Cardiac muscle cell (in vitro differentiated cells and primary cell): ENCODE data around the gene UQCRFS1. TPM values are rescaled to one million over a fixed set of nuclear protein-coding genes. Genes with fewer than 3 reads are reported as not detected.
A peak's percentile ranks its signal among the peaks of the same experiment; 100 is the strongest.

ENCODE experiments used
- DNase-seq, 2 donors: peaks; one replicate each; pipeline versions ENCODE4 v3.0.0 to v3.0.0-alpha.2; 2010 to 2017; ENCODE audit warnings: low read depth in 1 of 2, low spot score in 1 of 2
- H3K27ac ChIP-seq: fragments of 200-600 bp; sonication (generic); 2 replicates; pipeline ENCODE4 v1.5.1; 2016
- H3K27me3 ChIP-seq: fragments of 200-600 bp; sonication (generic); 2 replicates; pipeline ENCODE4 v1.6.0; 2016; ENCODE audit warnings: control low read depth
- H3K36me3 ChIP-seq: fragments of 200-600 bp; sonication (generic); 2 replicates; pipeline ENCODE4 v1.5.1; 2016; ENCODE audit warnings: control low read depth
- H3K4me1 ChIP-seq: fragments of 200-600 bp; sonication (generic); 2 replicates; pipeline ENCODE4 v1.8.1; 2017; ENCODE audit warnings: low read depth, mild to moderate bottlenecking, mixed run types
- H3K4me3 ChIP-seq: fragments of 200-600 bp; sonication (generic); 2 replicates; pipeline ENCODE4 v1.5.1; 2016; ENCODE audit warnings: mild to moderate bottlenecking
- H3K9me3 ChIP-seq: fragments of 200-600 bp; sonication (generic); 2 replicates; pipeline ENCODE4 v1.5.1; 2017; ENCODE audit warnings: low read depth, mild to moderate bottlenecking, control low read depth
- CTCF ChIP-seq: IDR thresholded peaks from 2 replicates; pipeline ENCODE4 v1.5.1; 2012; ENCODE audit warnings: low read depth, mild to moderate bottlenecking, low read length
- polyA plus RNA-seq: library from polyadenylated mRNA; unstranded; fragments of >200 nt; fragmentation: Nextera tagmentation; extraction: Ambion mirVana; gene quantifications from 2 replicates; pipeline ENCODE4 v1.2.1, GENCODE V29; 2016
- total RNA-seq: library from RNA; depleted of rRNA; stranded (reverse); fragments of >200 nt; gene quantifications from 2 replicates; pipeline ENCODE4 v1.2.3, GENCODE V29; 2016

Gene UQCRFS1
- total and polyA plus RNA-seq, 2 experiments from 2014 or later = 59.8 to 140 TPM

DNA sequence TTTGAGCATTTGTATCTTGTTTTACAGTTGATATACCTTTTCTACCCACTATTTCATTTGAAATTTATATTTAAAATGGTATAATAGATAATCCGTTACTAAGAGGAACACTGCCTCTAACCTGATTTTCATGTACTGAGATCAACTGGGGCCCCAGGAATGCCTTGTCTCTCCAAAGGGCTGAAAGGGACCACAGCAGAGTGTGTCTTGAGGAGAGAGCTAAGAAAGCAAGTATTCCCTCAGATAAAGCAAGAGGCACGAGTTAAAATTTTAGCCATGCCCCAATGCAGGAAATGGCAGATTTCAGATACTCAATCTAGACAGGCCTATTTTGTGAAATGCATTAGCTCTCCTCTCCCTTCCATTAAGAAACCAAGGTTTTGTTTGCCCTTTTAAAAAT is 10.7 kb downstream of the UQCRFS1 start:
- no peaks in the 10 kb centered on the region for H3K9me3 ChIP-seq
- H3K27ac ChIP-seq = peak overlapping the region; percentile 39
- H3K27me3 ChIP-seq = no peaks in the 10 kb centered on the region
- no peak overlapping the region for H3K4me3 ChIP-seq
- H3K36me3 ChIP-seq = peaks cover 5% of the 10 kb centered on the region
- no peak for TF ChIP-seq CTCF
- no peak for DNase-seq
- no peaks in the 10 kb centered on the region for H3K4me1 ChIP-seq

DNA sequence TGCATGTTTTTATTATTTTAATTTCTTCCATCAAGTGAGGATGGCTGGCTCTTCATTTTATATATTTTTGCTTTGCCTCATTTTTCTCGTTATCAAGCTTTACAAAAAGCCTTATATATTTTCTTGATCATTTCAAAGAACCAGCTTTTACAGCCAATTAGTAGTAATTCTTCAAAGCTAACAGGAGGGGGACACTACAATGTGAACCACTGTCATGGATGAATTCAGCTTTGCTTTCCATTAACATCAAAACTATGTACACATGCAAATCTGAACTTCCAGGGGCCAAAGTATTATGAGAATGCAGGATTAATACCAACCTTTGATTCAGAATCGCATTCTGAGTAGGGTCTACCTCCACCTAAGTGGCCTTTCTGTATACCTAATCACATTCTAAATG is 11.1 kb downstream of the UQCRFS1 start:
- H3K4me3 ChIP-seq = no peak overlapping the region
- no peak for DNase-seq
- H3K36me3 ChIP-seq = peaks cover 2% of the 10 kb centered on the region
- H3K9me3 ChIP-seq = no peaks in the 10 kb centered on the region
- H3K27ac ChIP-seq = no peak overlapping the region
- no peaks in the 10 kb centered on the region for H3K4me1 ChIP-seq
- TF ChIP-seq CTCF = no peak
- no peaks in the 10 kb centered on the region for H3K27me3 ChIP-seq

- TF ChIP-seq CTCF = no peak
- DNase-seq = no peak
- no peak overlapping the region for H3K27ac ChIP-seq
- H3K4me1 ChIP-seq = no peaks in the 10 kb centered on the region
- no peak overlapping the region for H3K4me3 ChIP-seq
- H3K27me3 ChIP-seq = no peaks in the 10 kb centered on the region
- no peaks in the 10 kb centered on the region for H3K36me3 ChIP-seq
- no peaks in the 10 kb centered on the region for H3K9me3 ChIP-seq
Observed at GRCh38 chr19:29194658-29195057, 18.3 kb downstream of the UQCRFS1 start.

- H3K4me1 ChIP-seq = no peaks in the 10 kb centered on the region
- no peak for DNase-seq
- TF ChIP-seq CTCF = no peak
Observed at GRCh38 chr19:29193155-29193554, 19.8 kb downstream of the UQCRFS1 start.

DNA sequence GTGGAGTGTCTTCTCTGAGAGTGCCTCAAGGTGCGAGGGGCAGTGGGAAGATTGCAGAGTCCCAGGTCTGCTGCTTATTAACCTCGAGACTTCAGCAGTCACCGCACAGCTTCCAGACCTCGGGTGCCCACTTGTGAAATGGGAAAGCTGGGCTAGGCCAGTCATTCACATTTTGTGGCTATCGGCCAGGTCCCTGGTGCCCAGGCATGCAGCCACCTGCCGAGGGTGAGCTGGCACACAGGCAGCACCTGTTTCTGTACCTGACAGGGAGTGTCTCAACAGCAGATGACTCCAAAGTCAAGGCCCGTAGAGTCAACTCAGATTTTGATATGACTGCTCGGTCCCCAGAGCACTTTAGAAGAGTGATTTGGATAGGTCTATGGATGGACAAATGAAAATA is 21.9 kb downstream of the UQCRFS1 start:
- Histone ChIP-seq H3K27me3 (no peaks in the 10 kb centered on the region), H3K4me1 (no peaks in the 10 kb centered on the region), H3K9me3 (no peaks in the 10 kb centered on the region), H3K4me3 (no peak overlapping the region), H3K27ac (no peak overlapping the region), H3K36me3 (no peaks in the 10 kb centered on the region)
- no peak for TF ChIP-seq CTCF
- DNase-seq = no peak

More at GRCh38 chr19:29193155-29193554, 19.8 kb downstream of the UQCRFS1 start:
- Histone ChIP-seq H3K27ac (no peak overlapping the region), H3K27me3 (no peaks in the 10 kb centered on the region), H3K9me3 (no peaks in the 10 kb centered on the region), H3K4me3 (no peak overlapping the region), H3K36me3 (no peaks in the 10 kb centered on the region)

- TF ChIP-seq CTCF = no peak
- DNase-seq = peak in 1 of 2 donors; percentile 6
- Histone ChIP-seq H3K36me3 (no peaks in the 10 kb centered on the region), H3K27ac (no peak overlapping the region), H3K9me3 (no peaks in the 10 kb centered on the region), H3K27me3 (no peaks in the 10 kb centered on the region), H3K4me1 (no peaks in the 10 kb centered on the region), H3K4me3 (no peak overlapping the region)
Observed at GRCh38 chr19:29189033-29189360, 24.0 kb downstream of the UQCRFS1 start.
